Nephron progenitor cell (in vitro differentiated cells): ENCODE measurements around the gene TMEM150C.

Experiments
- DNase-seq: peaks from one replicate; pipeline ENCODE4 v3.0.0; 2021
- H3K27ac Mint-ChIP-seq: 2 replicates; pipeline ENCODE4 v1.8.0; 2021; ENCODE audit warnings: mild to moderate bottlenecking, moderate library complexity, mixed read lengths
- H3K27me3 Mint-ChIP-seq: 2 replicates; pipeline ENCODE4 v1.8.0; 2021; ENCODE audit warnings: mild to moderate bottlenecking, low read depth, mixed read lengths; ENCODE audit not compliant: poor library complexity
- H3K36me3 Mint-ChIP-seq: 2 replicates; pipeline ENCODE4 v1.8.0; 2021; ENCODE audit warnings: low read depth, mixed read lengths
- H3K4me1 Mint-ChIP-seq: 2 replicates; pipeline ENCODE4 v1.8.0; 2021; ENCODE audit warnings: mixed read lengths
- H3K4me3 Mint-ChIP-seq: 2 replicates; pipeline ENCODE4 v1.8.0; 2021; ENCODE audit warnings: mild to moderate bottlenecking, moderate library complexity, mixed read lengths
- H3K9me3 Mint-ChIP-seq: 2 replicates; pipeline ENCODE4 v1.8.0; 2021; ENCODE audit warnings: mild to moderate bottlenecking, moderate library complexity, mixed read lengths
- CTCF ChIP-seq: fragments of 200-600 bp; sonication (generic); IDR thresholded peaks from 2 replicates; pipeline ENCODE4 v1.5.0; 2021; ENCODE audit warnings: antibody characterized with exemption

Gene TMEM150C

GRCh38 chr4:82583897-82584587 lies 22.3 kb upstream of the TMEM150C start:
- TF ChIP-seq CTCF, result no peak
- no peak overlapping the region for H3K27ac Mint-ChIP-seq
- H3K36me3 Mint-ChIP-seq, result no peaks in the 10 kb centered on the region
- DNase-seq, result no peak
- no peaks in the 10 kb centered on the region for H3K9me3 Mint-ChIP-seq
- no peak overlapping the region for H3K4me3 Mint-ChIP-seq
- peaks cover 25% of the 10 kb centered on the region for H3K4me1 Mint-ChIP-seq
- H3K27me3 Mint-ChIP-seq, result peaks cover 5% of the 10 kb centered on the region

- Mint-ChIP-seq H3K4me1 (peaks cover 1% of the 10 kb centered on the region), H3K4me3 (no peak overlapping the region), H3K36me3 (no peaks in the 10 kb centered on the region), H3K27me3 (no peaks in the 10 kb centered on the region), H3K9me3 (no peaks in the 10 kb centered on the region), H3K27ac (no peak overlapping the region)
- TF ChIP-seq CTCF, result no peak
- no peak for DNase-seq
These were observed 18.1 kb upstream of the TMEM150C start for GRCh38 chr4:82579932-82580331.

- Mint-ChIP-seq H3K27ac (no peak overlapping the region), H3K4me1 (no peaks in the 10 kb centered on the region), H3K36me3 (no peaks in the 10 kb centered on the region), H3K27me3 (no peaks in the 10 kb centered on the region), H3K9me3 (no peaks in the 10 kb centered on the region), H3K4me3 (no peak overlapping the region)
- no peak for TF ChIP-seq CTCF
- no peak for DNase-seq
These were observed 17.1 kb upstream of the TMEM150C start for GRCh38 chr4:82578935-82579334.

- Mint-ChIP-seq H3K36me3 (no peaks in the 10 kb centered on the region), H3K27me3 (no peaks in the 10 kb centered on the region), H3K27ac (no peak overlapping the region), H3K4me3 (no peak overlapping the region), H3K9me3 (no peaks in the 10 kb centered on the region), H3K4me1 (no peaks in the 10 kb centered on the region)
- DNase-seq, result no peak
- TF ChIP-seq CTCF, result no peak
These were observed 15.7 kb upstream of the TMEM150C start for GRCh38 chr4:82577451-82577850.

GRCh38 chr4:82569727-82570126 lies 7.9 kb upstream of the TMEM150C start:
- Mint-ChIP-seq H3K9me3 (no peaks in the 10 kb centered on the region), H3K4me3 (no peak overlapping the region), H3K27ac (no peak overlapping the region), H3K4me1 (peaks cover 13% of the 10 kb centered on the region), H3K27me3 (peaks cover 20% of the 10 kb centered on the region), H3K36me3 (no peaks in the 10 kb centered on the region)
- DNase-seq, result no peak
- no peak for TF ChIP-seq CTCF

GRCh38 chr4:82569076-82569475 lies 7.3 kb upstream of the TMEM150C start:
- no peaks in the 10 kb centered on the region for H3K9me3 Mint-ChIP-seq

More at GRCh38 chr4:82569076-82569475, 7.3 kb upstream of the TMEM150C start:
- Mint-ChIP-seq H3K4me1 (peaks cover 13% of the 10 kb centered on the region), H3K27ac (no peak overlapping the region), H3K27me3 (peaks cover 22% of the 10 kb centered on the region), H3K4me3 (no peak overlapping the region), H3K36me3 (no peaks in the 10 kb centered on the region)
- no peak for TF ChIP-seq CTCF
- no peak for DNase-seq
